Measurements from ENCODE around the gene PIP5K1A.

GRCh38 chr1:151192047-151192446 is 6.3 kb upstream of the PIP5K1A start:
- TF ChIP-seq CTCF (conservative IDR thresholded peaks at IDR 0.05 in 1 of 2, IDR thresholded peaks at IDR 0.05 in 1 of 2; ENCODE audit: extremely low read depth in 1 of 2, insufficient read depth in 1 of 2, low read depth in 1 of 2, low read length in 2 of 2) (no peak), EZH2 (IDR thresholded peaks at IDR 0.05; ENCODE audit: borderline replicate concordance, low read length) (no peak)
